ENCODE measurements around the gene RIPK3.
A peak's percentile ranks its signal among the peaks of the same experiment; 100 is the strongest.

RIPK3 gene

GRCh38 chr14:24321212-24321975, 18.4 kb downstream of the RIPK3 start:
- no peak for DNase-seq

GRCh38 chr14:24317141-24317928, 22.5 kb downstream of the RIPK3 start:
- DNase-seq, result peak; percentile 16

- DNase-seq, result no peak
Measured at GRCh38 chr14:24316597-24316950, 23.2 kb downstream of the RIPK3 start.

GRCh38 chr14:24315807-24316596, 23.8 kb downstream of the RIPK3 start:
- DNase-seq, result peak; percentile 64

- DNase-seq, result no peak
Measured at GRCh38 chr14:24315243-24315806, 24.5 kb downstream of the RIPK3 start.

GRCh38 chr14:24314377-24315193, 25.2 kb downstream of the RIPK3 start:
- DNase-seq, result no peak

- DNase-seq, result peak; percentile 30
Measured at GRCh38 chr14:24313913-24314312, 25.9 kb downstream of the RIPK3 start.

- DNase-seq, result peak; percentile 43
Measured at GRCh38 chr14:24312736-24313507, 26.9 kb downstream of the RIPK3 start.

GRCh38 chr14:24311837-24312615, 27.8 kb downstream of the RIPK3 start:
- DNase-seq, result peak; percentile 27

- DNase-seq, result peak; percentile 70
Measured at GRCh38 chr14:24310646-24311604, 28.9 kb downstream of the RIPK3 start, which contains the start of gene LTB4R. TSS of gene LTB4R (plus strand) at chr14:24311502. CDS start at chr14:24315652, 4,150 bp downstream.

GRCh38 chr14:24310265-24310645, 29.5 kb downstream of the RIPK3 start:
- peak; percentile 92 for DNase-seq

- no peak for DNase-seq
Measured at GRCh38 chr14:24309538-24310264, 30.1 kb downstream of the RIPK3 start, which contains the start of gene LTB4R2. TSS of gene LTB4R2 (plus strand) at chr14:24310140. CDS start at chr14:24310665, 525 bp downstream.

GRCh38 chr14:24308342-24309124, 31.3 kb downstream of the RIPK3 start:
- DNase-seq, result no peak

GRCh38 chr14:24307575-24308341, 32.0 kb downstream of the RIPK3 start, which contains the start of gene CIDEB:
TSS of gene CIDEB (minus strand) at chr14:24307977. CDS start at chr14:24307858, 119 bp downstream.
- DNase-seq, result peak; percentile 78

GRCh38 chr14:24307156-24307574, 32.6 kb downstream of the RIPK3 start:
- DNase-seq, result no peak

- DNase-seq, result no peak
Measured at GRCh38 chr14:24304019-24304387, 35.8 kb downstream of the RIPK3 start.
